PFSK-1 (cell line): ENCODE results near the gene TYRO3.

Experiments
- POLR2AphosphoS5 ChIP-seq: IDR thresholded peaks from 2 replicates; pipeline ENCODE4 v1.6.1; 2012; ENCODE audit warnings: low read depth, mild to moderate bottlenecking, control low read depth, low read length, moderate library complexity
- REST ChIP-seq, 2 experiments: IDR thresholded peaks; 2 replicates each; pipeline versions ENCODE4 v1.6.1 to v1.8.0; 2011 to 2012; ENCODE audit warnings: low read depth in 2 of 2, low read length in 2 of 2, control low read depth in 1 of 2, inconsistent platforms in 1 of 2, mild to moderate bottlenecking in 1 of 2, moderate library complexity in 1 of 2; ENCODE audit not compliant: insufficient read depth in 1 of 2

- no peak for TF ChIP-seq REST (IDR thresholded peaks at IDR 0.05; ENCODE audit: insufficient read depth in 1 of 2, low read depth in 2 of 2, low read length in 2 of 2)
- no peak for TF ChIP-seq POLR2AphosphoS5
Observed at GRCh38 chr15:41558400-41559238, at the start of gene TYRO3.
